CD4-positive, alpha-beta T cell treated with Interleukin-15 for 1 hour (primary cell): ENCODE data around the gene ETV6.
"Not testable (repeated sequence)": the region's sequence is repeated elsewhere in the genome, so short reads cannot be mapped to it uniquely, and the experiment has no call there.

Source experiments
- DNase-seq: peaks from one replicate; pipeline ENCODE4 v3.0.0-alpha.2; 2020

ETV6 gene

GRCh38 chr12:11649413-11650285 lies at the start of gene ETV6:
TSS of gene ETV6 (plus strand) at chr12:11649674. CDS start at chr12:11650128, 454 bp downstream.
- DNase-seq = peak; percentile 71

GRCh38 chr12:11600199-11600598 lies 49.3 kb upstream of the ETV6 start:
- no peak for DNase-seq

GRCh38 chr12:11601647-11602046 lies 47.8 kb upstream of the ETV6 start:
- DNase-seq = no peak

- DNase-seq = no peak
These were observed 42.0 kb upstream of the ETV6 start for GRCh38 chr12:11607313-11608081.

GRCh38 chr12:11609045-11609444 lies 40.4 kb upstream of the ETV6 start:
- no peak for DNase-seq

GRCh38 chr12:11615481-11615880 lies 34.0 kb upstream of the ETV6 start:
- no peak for DNase-seq

GRCh38 chr12:11618046-11618445 lies 31.4 kb upstream of the ETV6 start:
- no peak for DNase-seq

GRCh38 chr12:11621797-11622423 lies 27.6 kb upstream of the ETV6 start:
- DNase-seq = peak; percentile 43

- no peak for DNase-seq
These were observed 26.6 kb upstream of the ETV6 start for GRCh38 chr12:11622876-11623281.

GRCh38 chr12:11623382-11623781 lies 26.1 kb upstream of the ETV6 start:
- DNase-seq = no peak

- DNase-seq = no peak
These were observed 25.4 kb upstream of the ETV6 start for GRCh38 chr12:11624116-11624515.

- DNase-seq = not testable (repeated sequence)
These were observed 21.8 kb upstream of the ETV6 start for GRCh38 chr12:11627709-11628108.

- DNase-seq = no peak
These were observed 21.1 kb upstream of the ETV6 start for GRCh38 chr12:11628353-11628752.

GRCh38 chr12:11630046-11630706 lies 19.3 kb upstream of the ETV6 start:
- DNase-seq = no peak

- DNase-seq = no peak
These were observed 18.2 kb upstream of the ETV6 start for GRCh38 chr12:11631288-11631687.

- not testable (repeated sequence) for DNase-seq
These were observed 17.6 kb upstream of the ETV6 start for GRCh38 chr12:11631881-11632280.

GRCh38 chr12:11633968-11634367 lies 15.5 kb upstream of the ETV6 start:
- DNase-seq = no peak

GRCh38 chr12:11635341-11635740 lies 14.1 kb upstream of the ETV6 start:
- DNase-seq = no peak

GRCh38 chr12:11638315-11638916 lies 11.1 kb upstream of the ETV6 start:
- no peak for DNase-seq

- DNase-seq = no peak
These were observed 10.0 kb upstream of the ETV6 start for GRCh38 chr12:11639454-11639853.

- no peak for DNase-seq
These were observed 8.0 kb upstream of the ETV6 start for GRCh38 chr12:11641522-11641921.

GRCh38 chr12:11642785-11643184 lies 6.7 kb upstream of the ETV6 start:
- DNase-seq = no peak

- no peak for DNase-seq
These were observed 4.1 kb upstream of the ETV6 start for GRCh38 chr12:11645391-11645790.
